Myometrial cell (primary cell): ENCODE measurements around the gene HEPN1. TPM values are rescaled to one million over a fixed set of nuclear protein-coding genes. Genes with fewer than 3 reads are reported as not detected.

Experiments
- total RNA-seq: library from RNA; depleted of rRNA; stranded (reverse); fragments of >200 nt; gene quantifications from 2 replicates; pipeline ENCODE4 v1.2.3, GENCODE V29; 2015

Gene HEPN1
- not detected in 2 replicates for total RNA-seq

GRCh38 chr11:124918950-124919349 lies at the start of gene HEPN1:
Gene HEPN1 (plus strand): TSS chr11:124919250.

GRCh38 chr11:124897674-124898262 lies 21.3 kb upstream of the HEPN1 start, which contains the start of gene ROBO4:
Gene ROBO4 (minus strand): TSS chr11:124897865. CDS start chr11:124897795, 70 bp downstream.

GRCh38 chr11:124935548-124936514 lies 16.8 kb downstream of the HEPN1 start, which contains the start of gene HEPACAM:
Gene HEPACAM (minus strand): TSS chr11:124936047. CDS start chr11:124936006, 41 bp downstream.

GRCh38 chr11:124953753-124954589 lies 34.9 kb downstream of the HEPN1 start, which contains the start of gene CCDC15:
Gene CCDC15 (plus strand): TSS chr11:124954202. CDS start chr11:124954733, 531 bp downstream.

Other genes starting within 250 kb of the HEPN1 start
- 14.9 and 17.3 TPM in 2 replicates for gene SIAE, start 245.5 kb upstream of the HEPN1 start, total RNA-seq
- 32.0 and 46.1 TPM in 2 replicates for gene SPA17, start 245.3 kb upstream of the HEPN1 start, total RNA-seq
- gene NRGN, start 179.3 kb upstream of the HEPN1 start, total RNA-seq = 11.5 and 18.8 TPM in 2 replicates
- gene VSIG2, start 167.0 kb upstream of the HEPN1 start, total RNA-seq = 1.6 TPM in 1 of 2 replicates, not detected in the other
- gene ESAM, start 157.0 kb upstream of the HEPN1 start, total RNA-seq = 4.8 and 6.3 TPM in 2 replicates
- 11.5 and 13.1 TPM in 2 replicates for gene MSANTD2, start 118.8 kb upstream of the HEPN1 start, total RNA-seq
- 7.4 and 23.6 TPM in 2 replicates for gene ROBO3, start 53.8 kb upstream of the HEPN1 start, total RNA-seq
- gene ROBO4, start 21.4 kb upstream of the HEPN1 start, total RNA-seq = 5.5 and 8.6 TPM in 2 replicates
- gene HEPACAM, start 16.8 kb downstream of the HEPN1 start, total RNA-seq = 0.29 and 0.35 TPM in 2 replicates
- 1.7 and 8.0 TPM in 2 replicates for gene CCDC15, start 35.0 kb downstream of the HEPN1 start, total RNA-seq
- 5.2 and 5.5 TPM in 2 replicates for gene SLC37A2, start 144.1 kb downstream of the HEPN1 start, total RNA-seq
- gene TMEM218, start 192.4 kb downstream of the HEPN1 start, total RNA-seq = 32.3 and 43.1 TPM in 2 replicates
- under 0.01 TPM in 1 of 2 replicates, not detected in the other for gene PKNOX2, start 245.5 kb downstream of the HEPN1 start, total RNA-seq